ENCODE measurements around the gene LCP1.
"Not testable (repeated sequence)": the region's sequence is repeated elsewhere in the genome, so short reads cannot be mapped to it uniquely, and the experiment has no call there.

LCP1 gene

DNA sequence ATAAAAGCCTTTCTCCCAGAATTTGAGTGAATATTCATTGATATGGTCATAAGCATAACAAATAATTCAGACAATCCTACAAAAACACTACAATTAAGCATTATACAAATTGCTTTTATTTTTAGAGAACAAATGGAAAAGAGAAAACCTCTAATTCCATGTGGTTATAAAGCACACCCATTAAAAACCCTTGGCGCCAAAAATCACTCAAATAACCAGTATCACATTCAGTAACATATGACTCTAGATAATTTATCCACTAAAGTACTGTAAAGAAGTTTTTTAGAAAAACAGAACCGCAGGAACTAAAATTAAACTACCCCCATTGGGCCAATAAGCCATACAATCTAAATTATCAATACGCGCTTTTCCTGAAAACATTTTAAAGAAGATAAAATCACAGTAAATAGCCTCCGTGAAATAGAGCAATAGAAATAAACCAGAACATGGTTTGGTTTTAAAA, 569 bp downstream of the LCP1 start:
- no peak for DNase-seq (ENCODE audit: low read depth)

DNA sequence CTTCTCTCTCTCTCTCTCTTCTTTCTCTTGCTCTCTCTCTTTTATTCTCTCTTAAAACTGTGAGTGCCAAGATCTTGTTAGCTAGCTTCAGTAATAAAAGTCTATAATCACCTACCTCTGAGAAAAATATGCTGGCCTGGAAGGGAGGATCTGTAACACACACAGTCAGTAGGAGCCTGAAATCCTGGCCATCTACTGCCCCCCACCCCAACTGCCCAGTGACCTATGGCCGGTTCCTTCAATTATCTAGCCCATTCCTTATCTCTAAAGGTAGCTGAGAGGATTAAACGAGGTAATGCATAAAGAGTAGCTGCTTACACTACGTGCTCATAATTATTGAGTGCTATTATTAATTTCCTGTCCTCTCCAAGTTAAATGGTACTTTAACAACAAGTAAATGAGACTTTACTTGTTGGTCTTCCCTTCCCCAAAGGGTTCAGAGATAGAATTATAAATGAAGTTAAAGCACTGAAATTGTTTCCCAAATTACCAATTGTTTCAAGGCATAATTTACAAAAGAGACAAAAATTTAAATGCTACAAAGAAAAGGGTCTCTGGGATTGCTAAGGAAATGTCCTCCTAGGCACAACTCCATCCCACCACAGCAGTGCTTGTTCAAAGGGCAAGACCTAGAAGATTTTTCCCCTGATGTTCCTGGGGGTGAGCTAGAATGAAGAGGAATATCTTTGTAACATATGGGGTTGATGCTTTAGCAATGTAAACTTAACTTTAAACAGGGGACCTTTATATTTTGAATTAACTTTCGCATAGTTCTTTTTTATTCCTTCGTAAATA, 1.8 kb downstream of the LCP1 start:
- DNase-seq (ENCODE audit: low read depth), result no peak

DNA sequence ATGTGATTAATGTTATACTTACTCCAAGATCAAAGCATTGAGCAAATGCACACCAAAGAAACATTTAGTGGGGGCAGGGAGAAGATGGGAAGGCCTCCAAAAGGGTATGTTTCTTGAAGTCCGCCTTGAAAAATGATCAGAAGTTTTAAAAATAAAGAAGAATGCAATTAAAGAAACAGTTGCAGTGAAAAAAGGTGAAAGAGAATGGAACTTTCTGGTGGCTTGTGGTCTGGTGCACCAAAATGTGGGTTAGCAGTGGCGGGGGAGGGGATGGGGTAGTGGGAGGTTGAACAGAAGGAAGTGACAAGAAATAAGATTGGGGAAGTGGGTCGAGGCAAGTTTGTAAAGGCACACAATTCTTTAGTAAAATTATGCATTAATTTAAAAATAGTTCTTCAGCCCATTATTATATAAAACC, 2.5 kb downstream of the LCP1 start:
- DNase-seq (ENCODE audit: low read depth), result peak; percentile 68

GRCh38 chr13:46178821-46179220, 3.2 kb downstream of the LCP1 start:
- no peak for DNase-seq (ENCODE audit: low read depth)

DNA sequence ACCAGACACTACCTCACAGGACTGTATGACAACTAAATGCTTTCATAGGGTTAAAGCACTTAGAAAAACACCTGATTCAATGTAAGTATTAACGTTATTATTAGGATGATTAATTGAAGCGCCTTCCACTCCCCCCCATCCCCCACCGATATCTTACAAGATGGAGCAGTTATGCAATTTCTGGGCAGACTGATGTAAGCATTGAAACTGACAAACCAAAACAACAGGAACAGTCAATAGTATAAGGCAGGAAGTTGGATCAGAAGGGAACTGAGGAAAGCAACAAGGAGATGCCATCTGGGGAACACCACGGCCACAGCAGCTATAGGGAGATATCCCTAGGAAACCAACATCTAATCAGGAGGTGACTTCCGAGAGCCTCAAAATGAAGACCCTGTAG, 3.8 kb downstream of the LCP1 start:
- no peak for DNase-seq (ENCODE audit: low read depth)

GRCh38 chr13:46176756-46177155, 5.2 kb downstream of the LCP1 start:
- DNase-seq (ENCODE audit: low read depth), result no peak

- no peak for DNase-seq (ENCODE audit: low read depth)
These were observed 8.3 kb downstream of the LCP1 start for GRCh38 chr13:46173656-46174055.

DNA sequence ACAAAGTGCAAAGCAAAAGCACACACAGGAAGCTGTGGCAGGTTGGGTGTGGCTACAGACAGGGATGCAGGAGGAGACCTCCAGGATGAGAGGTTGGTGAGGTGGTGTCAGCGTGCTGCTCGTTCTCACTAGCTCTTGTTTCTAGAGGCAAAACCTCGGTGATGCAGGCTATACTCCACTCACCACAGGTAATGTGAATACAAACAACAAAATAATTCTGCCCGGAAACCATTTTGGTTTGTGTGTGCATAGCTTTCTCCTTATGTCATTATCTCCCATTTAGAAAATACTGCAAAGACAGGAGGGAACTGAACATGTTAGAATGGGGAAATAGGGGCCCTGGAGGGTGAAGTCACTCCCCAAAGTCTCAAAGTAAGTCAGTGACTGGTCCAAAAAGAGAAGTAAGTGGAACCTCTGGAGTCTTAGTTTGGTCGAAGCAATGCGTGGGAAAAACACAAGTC, 9.4 kb downstream of the LCP1 start:
- DNase-seq (ENCODE audit: low read depth), result no peak

DNA sequence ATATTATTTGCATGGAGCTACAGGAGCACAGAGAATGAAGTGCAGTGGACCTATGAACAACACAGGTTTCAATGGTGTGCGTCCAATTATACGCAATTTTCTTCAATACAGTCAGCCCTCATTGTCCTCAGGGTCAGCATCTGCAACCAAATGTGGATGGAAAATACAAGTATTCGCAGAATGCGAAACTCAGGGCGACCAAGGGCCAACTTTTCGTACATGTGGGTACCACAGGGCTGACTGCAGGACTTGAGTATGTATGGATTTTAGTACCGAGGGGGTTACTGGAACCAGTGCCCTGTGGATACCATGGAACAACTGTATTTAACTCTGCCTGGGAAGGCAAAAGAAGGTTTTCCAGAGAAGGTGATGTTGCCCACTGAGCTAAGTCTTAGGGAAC, 10.2 kb downstream of the LCP1 start:
- no peak for DNase-seq (ENCODE audit: low read depth)

DNA sequence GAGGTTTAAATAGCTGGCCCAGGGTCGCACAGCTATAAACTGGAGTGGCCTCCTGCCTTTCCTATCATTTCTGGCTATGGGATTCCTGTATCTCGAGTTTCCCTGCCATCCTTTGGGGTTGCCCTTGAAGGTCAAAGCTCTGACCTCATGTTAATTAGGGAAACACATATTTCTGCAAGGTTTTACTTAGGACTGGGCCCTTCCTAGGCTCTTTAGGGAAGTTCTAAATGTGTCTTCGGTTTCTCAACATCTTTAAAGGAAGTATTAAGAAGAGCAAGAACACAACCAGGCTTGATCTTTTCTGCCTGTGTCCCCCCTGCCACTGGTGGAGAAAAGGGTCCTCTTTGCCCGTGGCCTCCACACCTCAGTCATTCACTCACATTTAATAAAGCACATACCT, 10.8 kb downstream of the LCP1 start:
- DNase-seq (ENCODE audit: low read depth), result no peak

- no peak for DNase-seq (ENCODE audit: low read depth)
These were observed 11.3 kb downstream of the LCP1 start for GRCh38 chr13:46170687-46171086.

- no peak for DNase-seq (ENCODE audit: low read depth)
These were observed 11.7 kb downstream of the LCP1 start for GRCh38 chr13:46170268-46170667.

- no peak for DNase-seq (ENCODE audit: low read depth)
These were observed 12.2 kb downstream of the LCP1 start for GRCh38 chr13:46169758-46170157.

DNA sequence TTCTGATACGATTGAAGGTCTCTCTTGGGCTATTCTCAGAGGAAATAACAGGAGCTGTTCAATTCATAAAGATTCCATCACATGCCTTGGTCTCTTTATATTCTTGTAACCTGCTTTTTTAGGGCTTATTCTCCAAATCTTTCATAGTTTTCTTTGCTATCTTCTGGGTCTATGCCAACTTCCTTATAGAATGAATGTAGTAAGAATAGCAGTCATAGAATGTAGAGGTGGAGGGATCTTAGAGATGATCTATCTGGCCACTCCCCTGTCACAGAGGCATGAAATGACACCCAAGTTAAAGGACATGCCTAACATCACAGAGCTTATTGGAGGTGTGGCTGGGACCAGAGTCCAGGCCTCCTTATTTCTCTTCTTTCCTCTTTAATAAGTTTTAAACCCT, 13.2 kb downstream of the LCP1 start:
- no peak for DNase-seq (ENCODE audit: low read depth)

DNA sequence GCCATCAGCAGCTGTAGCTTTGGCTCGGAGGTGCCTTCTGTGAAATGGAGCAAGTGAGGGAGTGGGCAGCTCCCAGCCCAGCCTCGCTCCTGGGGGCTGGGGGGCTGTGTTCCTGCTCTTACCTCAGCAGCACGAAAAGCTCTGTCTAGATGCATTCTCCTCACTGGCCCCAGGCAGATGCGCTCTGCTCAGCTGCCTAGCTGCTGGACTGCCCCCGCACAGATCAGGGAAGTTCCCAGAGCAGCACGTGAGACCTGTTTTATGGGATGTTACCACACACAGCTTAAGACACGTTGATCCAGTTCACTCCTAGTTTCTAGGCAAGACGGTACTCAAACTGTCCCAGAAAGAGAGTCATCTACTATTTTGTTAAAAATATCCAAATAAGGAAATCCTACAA, 13.6 kb downstream of the LCP1 start:
- no peak for DNase-seq (ENCODE audit: low read depth)

- no peak for DNase-seq (ENCODE audit: low read depth)
These were observed 14.9 kb downstream of the LCP1 start for GRCh38 chr13:46166947-46167610.

GRCh38 chr13:46166224-46166584, 15.8 kb downstream of the LCP1 start:
- no peak for DNase-seq (ENCODE audit: low read depth)

DNA sequence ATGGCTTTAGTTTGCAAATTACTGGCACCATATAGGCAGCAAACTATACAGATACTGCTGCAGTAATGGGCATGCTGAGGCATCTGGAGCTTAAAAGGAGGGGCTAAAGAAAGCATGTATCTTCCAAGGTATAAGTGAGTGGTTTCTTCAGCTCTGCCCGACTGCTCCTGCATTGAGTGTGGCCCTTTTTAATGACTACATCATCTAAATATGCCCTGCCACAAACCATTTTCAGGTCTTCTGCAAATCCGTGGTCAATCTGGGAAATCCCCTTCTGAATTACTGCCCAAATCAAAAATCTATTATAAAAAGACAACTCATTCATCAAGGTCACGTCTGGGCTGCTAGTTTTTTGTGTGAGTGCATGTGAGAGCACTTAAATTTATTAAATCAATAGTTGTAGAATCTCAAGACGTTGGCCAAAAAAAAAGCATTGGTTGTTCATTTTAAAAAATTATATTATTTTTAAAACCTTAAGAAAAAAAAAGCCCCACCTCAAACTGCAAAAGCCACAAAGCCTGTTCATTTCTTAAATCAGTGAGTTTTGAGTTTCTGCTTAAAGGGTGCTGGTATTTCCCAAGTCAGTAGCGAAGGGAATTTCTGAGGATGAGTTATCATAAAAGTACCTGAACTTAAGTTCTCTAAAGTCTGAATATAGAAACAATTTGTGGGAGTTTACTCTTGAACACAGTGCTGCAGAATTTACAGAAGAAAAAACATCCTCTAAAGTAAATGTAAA, 16.3 kb downstream of the LCP1 start:
- DNase-seq (ENCODE audit: low read depth), result no peak

- DNase-seq (ENCODE audit: low read depth), result no peak
These were observed 17.3 kb downstream of the LCP1 start for GRCh38 chr13:46164661-46165060.

DNA sequence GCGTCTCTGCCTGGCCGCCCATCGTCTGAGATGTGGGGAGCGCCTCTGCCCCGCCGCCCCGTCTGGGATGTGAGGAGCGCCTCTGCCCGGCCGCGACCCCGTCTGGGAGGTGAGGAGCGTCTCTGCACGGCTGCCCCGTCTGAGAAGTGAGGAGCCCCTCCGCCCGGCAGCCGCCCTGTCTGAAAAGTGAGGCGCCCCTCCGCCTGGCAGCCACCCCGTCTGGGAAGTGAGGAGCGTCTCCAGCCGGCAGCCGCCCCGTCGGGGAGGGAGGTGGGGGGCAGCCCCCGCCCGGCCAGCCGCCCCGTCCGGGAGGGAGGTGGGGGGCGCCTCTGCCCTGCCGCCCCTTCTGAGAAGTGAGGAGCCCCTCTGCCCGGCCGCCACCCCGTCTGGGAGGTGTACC, 19.2 kb downstream of the LCP1 start:
- not testable (repeated sequence) for DNase-seq (ENCODE audit: low read depth)

DNA sequence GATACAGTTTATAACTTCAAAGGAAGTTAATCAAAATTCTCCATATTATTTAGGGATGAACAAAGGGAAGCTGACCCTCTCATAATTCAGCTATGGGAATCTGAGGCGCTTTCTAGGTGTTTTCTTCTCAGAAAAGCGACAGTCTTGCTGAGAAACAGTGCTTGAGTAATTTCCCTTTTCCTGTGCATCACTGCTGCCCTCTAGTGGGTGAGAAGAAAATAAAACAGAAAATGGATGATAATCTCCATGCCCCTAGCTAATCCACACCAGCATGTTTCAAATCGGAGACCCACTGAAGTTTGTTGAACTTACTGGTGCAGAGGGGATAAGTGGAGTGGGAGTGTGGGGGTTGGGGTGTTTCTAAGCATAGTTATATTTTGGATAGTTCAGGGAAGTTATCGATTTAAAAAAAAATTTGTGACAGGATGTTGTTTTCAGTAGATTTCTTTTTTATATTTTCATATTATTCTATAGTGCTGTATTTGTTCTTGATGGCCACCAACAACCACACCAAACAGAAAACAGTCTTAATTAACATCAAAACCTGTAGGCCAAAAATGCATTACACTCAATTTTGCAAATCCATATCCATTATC, 21.4 kb downstream of the LCP1 start:
- no peak for DNase-seq (ENCODE audit: low read depth)

DNA sequence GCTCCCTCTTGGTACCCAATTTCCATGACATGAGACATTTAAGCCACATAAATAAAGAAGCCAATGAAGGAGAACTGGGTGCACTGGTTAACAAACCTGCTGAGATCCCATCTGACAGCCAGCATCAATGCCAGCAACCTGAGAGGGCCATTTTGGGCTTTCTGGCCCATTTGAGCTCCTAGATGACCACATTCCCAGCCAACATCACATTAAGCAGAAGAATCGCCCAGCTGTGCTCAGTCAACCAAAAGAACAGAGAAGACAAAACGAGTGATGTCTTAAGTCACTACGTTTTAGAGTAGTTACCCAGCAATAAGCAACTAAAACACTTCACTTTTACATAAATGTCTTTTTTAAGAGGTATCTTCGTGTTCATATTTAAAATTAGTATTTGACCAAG, 21.9 kb downstream of the LCP1 start:
- no peak for DNase-seq (ENCODE audit: low read depth)

DNA sequence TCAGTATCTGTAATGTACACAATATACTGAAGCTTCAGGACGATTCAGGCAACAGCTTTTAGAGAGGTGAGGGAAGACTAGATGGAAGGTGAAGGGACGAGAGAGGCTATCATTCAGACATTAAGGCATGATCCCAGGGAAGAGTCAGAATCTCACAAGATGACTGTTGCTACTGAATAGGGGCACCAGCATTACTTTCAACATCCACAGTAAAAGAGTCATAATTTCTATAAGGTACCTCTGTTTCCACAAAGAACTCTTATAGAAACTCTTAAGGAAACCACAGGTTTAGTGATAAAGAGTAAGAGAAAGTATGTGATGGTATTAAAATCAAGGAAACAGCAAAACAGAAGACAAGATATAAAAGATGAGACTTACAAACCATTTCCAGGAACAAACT, 23.0 kb downstream of the LCP1 start:
- DNase-seq (ENCODE audit: low read depth), result no peak
